CD4-positive, alpha-beta T cell treated with Interleukin-12 subunit alpha and Interleukin-12 subunit beta, for 1 hour (primary cell): ENCODE measurements around the gene ZNF326.

ENCODE experiments used
- DNase-seq: peaks from one replicate; pipeline ENCODE4 v3.0.0-alpha.2; 2020

Gene ZNF326

GRCh38 chr1:89994805-89995597, at the start of gene ZNF326:
ZNF326 (plus strand) TSS chr1:89995110; CDS start chr1:89995258, 148 bp downstream.
- DNase-seq: peak; percentile 95

- no peak for DNase-seq
Measured at GRCh38 chr1:89945852-89946476, 48.9 kb upstream of the ZNF326 start.

GRCh38 chr1:89946532-89946931, 48.4 kb upstream of the ZNF326 start:
- DNase-seq: no peak

- DNase-seq: no peak
Measured at GRCh38 chr1:89948722-89949345, 46.1 kb upstream of the ZNF326 start.

GRCh38 chr1:89949991-89950624, 44.8 kb upstream of the ZNF326 start:
- DNase-seq: no peak

- no peak for DNase-seq
Measured at GRCh38 chr1:89950703-89951102, 44.2 kb upstream of the ZNF326 start.

GRCh38 chr1:89951766-89952604, 42.9 kb upstream of the ZNF326 start:
- DNase-seq: no peak

GRCh38 chr1:89952605-89953130, 42.2 kb upstream of the ZNF326 start:
- DNase-seq: no peak

- peak; percentile 30 for DNase-seq
Measured at GRCh38 chr1:89953131-89953626, 41.7 kb upstream of the ZNF326 start.

GRCh38 chr1:89953929-89954328, 41.0 kb upstream of the ZNF326 start:
- no peak for DNase-seq

GRCh38 chr1:89954401-89954800, 40.5 kb upstream of the ZNF326 start:
- DNase-seq: no peak

- DNase-seq: no peak
Measured at GRCh38 chr1:89955311-89956205, 39.4 kb upstream of the ZNF326 start.

- no peak for DNase-seq
Measured at GRCh38 chr1:89957107-89957506, 37.8 kb upstream of the ZNF326 start.

- no peak for DNase-seq
Measured at GRCh38 chr1:89958851-89959654, 35.9 kb upstream of the ZNF326 start.

- no peak for DNase-seq
Measured at GRCh38 chr1:89959719-89960118, 35.2 kb upstream of the ZNF326 start.

- no peak for DNase-seq
Measured at GRCh38 chr1:89962024-89962741, 32.7 kb upstream of the ZNF326 start.

- no peak for DNase-seq
Measured at GRCh38 chr1:89962742-89963075, 32.2 kb upstream of the ZNF326 start.

GRCh38 chr1:89965193-89965768, 29.6 kb upstream of the ZNF326 start:
- no peak for DNase-seq

GRCh38 chr1:89966656-89967055, 28.3 kb upstream of the ZNF326 start:
- no peak for DNase-seq
